A375 (cell line): ENCODE results near the gene MCRIP1. TPM values are rescaled to one million over a fixed set of nuclear protein-coding genes. Genes with fewer than 3 reads are reported as not detected.

ENCODE experiments used
- total RNA-seq: library from RNA; depleted of rRNA; stranded (reverse); fragments of >200 nt; shearing (Covaris generic); gene quantifications from 2 replicates; pipeline ENCODE4 v1.2.3, GENCODE V29; 2014; rRNA removed

Gene MCRIP1, protein sequence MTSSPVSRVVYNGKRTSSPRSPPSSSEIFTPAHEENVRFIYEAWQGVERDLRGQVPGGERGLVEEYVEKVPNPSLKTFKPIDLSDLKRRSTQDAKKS
- total RNA-seq, result 73.0 and 96.0 TPM in 2 replicates

DNA sequence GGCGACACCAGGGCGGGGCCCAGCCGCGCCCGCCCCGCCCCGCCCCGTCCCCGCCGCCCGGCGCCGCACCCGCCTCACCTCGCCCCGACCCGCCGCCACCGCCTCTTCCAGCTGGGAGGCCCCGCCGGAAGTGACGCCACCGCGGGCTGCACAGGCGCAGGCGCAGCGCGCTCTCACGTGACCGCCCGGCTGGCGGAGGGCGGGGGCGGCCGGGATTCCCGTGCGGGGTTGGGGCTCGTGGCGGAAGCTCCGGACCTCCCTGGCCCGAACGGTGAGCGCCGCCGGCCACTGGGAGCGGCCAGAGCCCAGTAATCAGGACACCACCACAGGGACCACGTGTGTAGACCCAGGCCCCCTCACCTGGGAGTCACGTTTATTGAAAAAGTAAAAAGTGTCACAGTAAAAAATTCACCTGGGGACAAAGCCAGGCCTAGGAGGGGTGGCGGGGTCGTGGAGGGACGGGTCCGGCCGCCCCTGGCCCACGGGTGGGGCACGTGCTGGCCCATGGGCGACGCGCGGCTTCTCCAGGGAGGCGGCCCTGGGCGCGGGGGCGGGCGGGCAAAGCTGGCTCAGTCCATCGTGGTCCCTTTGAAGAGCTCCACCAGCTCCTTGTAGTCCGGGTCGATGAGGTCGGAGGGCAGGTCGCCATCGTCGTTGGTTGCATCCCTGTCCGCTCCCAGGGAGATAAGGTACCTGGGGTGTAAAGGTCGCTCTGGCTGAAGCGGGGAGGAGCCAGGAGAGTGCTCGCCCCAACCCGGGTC lies at the start of gene MCRIP1:
Gene MCRIP1 (minus strand): TSS at position 132 of the 761 bp plus-strand sequence. CDS start 8,785 bp downstream, outside the sequence.

DNA sequence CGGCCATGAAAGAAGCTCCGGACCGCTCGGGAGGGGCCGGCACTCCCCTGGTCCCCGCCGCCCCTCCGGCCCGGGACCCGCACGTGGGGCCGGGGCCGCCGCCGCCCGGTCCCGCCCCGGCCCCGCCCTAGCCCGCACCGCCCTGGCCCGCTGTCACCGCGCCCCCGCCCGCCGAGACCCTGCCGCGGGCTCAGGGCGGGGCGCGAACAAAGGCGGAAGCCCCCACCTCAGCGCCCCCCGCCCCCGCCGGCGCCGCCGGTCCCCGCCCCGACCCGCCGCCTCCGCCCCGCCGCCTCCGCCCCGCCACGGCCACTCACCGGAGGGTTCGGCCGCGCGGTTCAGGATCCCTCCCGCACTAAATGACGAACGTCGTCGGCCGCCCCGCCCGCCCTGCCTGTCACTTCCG lies 37.9 kb upstream of the MCRIP1 start, which contains the start of gene ARHGDIA:
Gene ARHGDIA (minus strand): TSS at position 357 of the 406 bp plus-strand sequence. CDS start 1,407 bp downstream, outside the sequence.

DNA sequence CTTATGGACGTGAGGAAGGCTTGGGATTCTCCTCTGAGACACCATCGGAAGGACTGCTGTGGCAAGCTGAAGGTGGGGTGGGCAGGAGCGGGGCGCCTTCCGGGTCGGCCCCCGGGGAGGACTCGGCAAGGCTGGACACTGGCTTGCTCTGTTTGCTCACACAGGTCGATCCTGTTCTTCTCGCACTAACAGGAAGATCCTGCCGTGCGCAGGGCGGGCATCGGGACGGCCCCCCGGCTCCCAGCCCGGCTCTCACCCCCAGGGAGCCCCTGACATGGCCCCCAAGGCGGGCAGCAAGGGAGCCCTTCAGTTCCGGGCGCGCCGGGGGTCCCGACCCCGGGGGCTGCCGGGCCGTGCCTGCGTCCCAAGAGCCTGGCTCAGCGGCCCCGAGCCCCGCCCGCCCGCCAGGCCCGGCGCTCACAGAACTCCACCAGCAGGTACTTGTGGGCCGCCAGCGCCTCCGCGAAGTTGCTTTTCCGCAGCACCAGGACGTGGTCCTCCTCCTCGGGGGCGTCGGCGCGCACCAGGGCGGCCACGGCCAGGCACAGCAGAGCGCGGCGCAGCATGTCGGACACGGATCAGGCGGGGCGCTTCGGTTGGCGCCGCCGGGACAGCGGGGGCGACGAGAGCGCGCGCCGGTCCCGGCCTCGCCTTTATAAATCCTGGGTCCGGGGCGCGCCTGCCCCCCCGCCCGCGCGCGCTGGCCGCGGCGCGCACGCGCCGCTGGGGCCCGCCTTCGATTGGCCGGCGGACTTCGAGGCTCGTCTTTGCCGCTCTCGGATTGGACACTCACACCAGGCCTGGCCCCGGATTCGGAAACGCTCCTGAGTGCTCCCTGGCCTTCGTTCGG lies 27.0 kb upstream of the MCRIP1 start, which contains the start of gene P4HB:
Gene P4HB (minus strand): TSS at position 630 of the 850 bp plus-strand sequence. CDS start 64 bp downstream, at position 566.

DNA sequence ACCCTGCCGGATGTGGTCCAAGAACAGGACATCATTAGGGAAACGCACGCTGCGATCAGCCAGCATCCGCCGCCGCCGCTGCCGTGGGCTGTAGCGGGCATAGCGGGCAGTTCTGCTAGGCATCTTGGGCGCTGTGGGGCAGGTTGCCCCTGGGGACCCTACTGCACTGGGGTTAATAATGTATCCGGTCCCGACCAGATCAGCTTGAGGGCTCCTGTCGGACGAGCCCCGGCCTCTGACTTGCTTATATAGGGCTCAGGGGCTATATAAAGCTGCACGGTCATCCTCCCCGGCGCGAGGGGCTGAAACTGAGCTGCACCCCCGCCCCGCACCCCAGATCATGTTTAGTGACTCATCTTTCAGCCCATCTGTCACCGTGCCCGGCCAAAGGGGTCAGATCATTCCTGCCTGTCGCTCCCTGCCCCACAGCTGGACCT lies 1.8 kb upstream of the MCRIP1 start, which contains the start of gene PPP1R27:
Gene PPP1R27 (minus strand): TSS at position 220 of the 437 bp plus-strand sequence. CDS start 97 bp downstream, at position 123.

DNA sequence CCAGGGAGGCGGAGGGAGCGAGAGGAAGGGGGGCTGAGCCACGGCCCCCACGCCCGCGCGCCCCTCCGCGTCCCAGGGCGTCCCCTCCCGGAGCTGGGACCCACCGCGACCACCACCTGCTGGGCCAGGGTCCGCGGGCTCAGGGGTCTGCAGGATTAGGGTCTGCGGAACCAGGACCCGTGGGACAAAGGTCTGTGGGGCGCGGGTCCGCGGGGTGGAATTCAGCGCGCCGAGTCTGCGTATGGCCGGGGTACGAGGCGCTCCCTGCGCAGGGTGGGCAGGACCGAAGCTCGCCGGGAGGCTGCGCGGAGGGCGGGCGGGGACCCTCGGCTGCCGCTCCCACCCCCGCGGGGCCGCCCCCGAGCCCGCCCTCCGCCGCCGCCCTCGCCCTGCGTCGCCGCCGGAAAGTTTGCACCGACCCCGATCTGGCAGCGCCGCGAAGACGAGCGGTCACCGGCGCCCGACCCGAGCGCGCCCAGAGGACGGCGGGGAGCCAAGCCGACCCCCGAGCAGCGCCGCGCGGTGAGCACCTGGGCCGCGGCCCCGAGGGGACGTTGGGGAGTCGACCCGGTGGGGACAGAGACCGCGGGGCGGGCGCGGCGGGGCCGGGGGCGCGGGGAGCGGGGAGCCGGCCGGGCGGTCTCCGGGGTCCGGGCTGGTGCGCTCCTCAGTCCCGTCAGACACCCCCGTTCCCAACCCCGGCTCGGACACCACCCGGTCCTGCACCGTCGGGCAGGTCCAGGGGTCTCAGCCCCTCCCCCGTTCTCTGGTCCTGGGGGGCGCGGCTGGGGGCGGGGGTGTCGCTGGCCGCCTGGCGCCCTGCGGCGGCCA lies 29.1 kb downstream of the MCRIP1 start, which contains the start of gene GCGR:
Gene GCGR (plus strand): TSS at position 423 of the 831 bp plus-strand sequence. CDS start 4,869 bp downstream, outside the sequence.

Other genes starting within 250 kb of the MCRIP1 start
- gene NPLOC4, start 196.2 kb downstream of the MCRIP1 start, total RNA-seq, result 46.8 and 62.1 TPM in 2 replicates
- 1.7 and 2.2 TPM in 2 replicates for gene TSPAN10, start 196.1 kb downstream of the MCRIP1 start, total RNA-seq
- 0.64 TPM in 1 of 2 replicates, not detected in the other for gene PDE6G, start 176.7 kb downstream of the MCRIP1 start, total RNA-seq
- 93.6 and 127 TPM in 2 replicates for gene OXLD1, start 166.7 kb downstream of the MCRIP1 start, total RNA-seq
- 56.2 and 57.7 TPM in 2 replicates for gene CCDC137, start 166.6 kb downstream of the MCRIP1 start, total RNA-seq
- 47.6 and 51.0 TPM in 2 replicates for gene ARL16, start 149.5 kb downstream of the MCRIP1 start, total RNA-seq
- gene HGS, start 149.3 kb downstream of the MCRIP1 start, total RNA-seq, result 159 and 172 TPM in 2 replicates
- gene MRPL12, start 129.9 kb downstream of the MCRIP1 start, total RNA-seq, result 42.8 and 60.5 TPM in 2 replicates
- 55.5 and 62.1 TPM in 2 replicates for gene SLC25A10, start 121.0 kb downstream of the MCRIP1 start, total RNA-seq
- gene GCGR, start 29.1 kb downstream of the MCRIP1 start, total RNA-seq, result not detected in 2 replicates
- 0.61 TPM in 1 of 2 replicates, not detected in the other for gene PPP1R27, start 1.8 kb upstream of the MCRIP1 start, total RNA-seq
- gene P4HB, start 27.2 kb upstream of the MCRIP1 start, total RNA-seq, result 716 and 811 TPM in 2 replicates
- 229 and 255 TPM in 2 replicates for gene ARHGDIA, start 38.0 kb upstream of the MCRIP1 start, total RNA-seq
- gene ALYREF, start 58.3 kb upstream of the MCRIP1 start, total RNA-seq, result 423 and 436 TPM in 2 replicates
- 135 and 136 TPM in 2 replicates for gene ANAPC11, start 58.4 kb upstream of the MCRIP1 start, total RNA-seq
- gene NPB, start 68.9 kb upstream of the MCRIP1 start, total RNA-seq, result 0.11 and 0.24 TPM in 2 replicates
- gene PCYT2, start 78.1 kb upstream of the MCRIP1 start, total RNA-seq, result 27.0 and 32.0 TPM in 2 replicates
- 31.6 and 35.1 TPM in 2 replicates for gene SIRT7, start 84.9 kb upstream of the MCRIP1 start, total RNA-seq
- 23.1 and 24.7 TPM in 2 replicates for gene MAFG, start 94.4 kb upstream of the MCRIP1 start, total RNA-seq
- 190 and 198 TPM in 2 replicates for gene PYCR1, start 104.0 kb upstream of the MCRIP1 start, total RNA-seq
- not detected in 2 replicates for gene MYADML2, start 113.9 kb upstream of the MCRIP1 start, total RNA-seq
- gene NOTUM, start 127.9 kb upstream of the MCRIP1 start, total RNA-seq, result 0.11 TPM in 1 of 2 replicates, not detected in the other
- gene ASPSCR1, start 144.3 kb upstream of the MCRIP1 start, total RNA-seq, result 43.4 and 50.5 TPM in 2 replicates
- gene CENPX, start 189.6 kb upstream of the MCRIP1 start, total RNA-seq, result 81.1 and 86.3 TPM in 2 replicates
- gene LRRC45, start 190.0 kb upstream of the MCRIP1 start, total RNA-seq, result 17.9 and 20.5 TPM in 2 replicates
- 15.0 and 18.4 TPM in 2 replicates for gene RAC3, start 198.4 kb upstream of the MCRIP1 start, total RNA-seq
- gene DCXR, start 204.4 kb upstream of the MCRIP1 start, total RNA-seq, result 74.0 and 86.0 TPM in 2 replicates
- 29.9 and 33.5 TPM in 2 replicates for gene RFNG, start 218.5 kb upstream of the MCRIP1 start, total RNA-seq
- gene GPS1, start 218.6 kb upstream of the MCRIP1 start, total RNA-seq, result 204 and 210 TPM in 2 replicates
- 127 and 134 TPM in 2 replicates for gene DUS1L, start 232.5 kb upstream of the MCRIP1 start, total RNA-seq